ENCODE data around the gene TMEM238L.
"Not testable (repeated sequence)": the region's sequence is repeated elsewhere in the genome, so short reads cannot be mapped to it uniquely, and the experiment has no call there.

The TMEM238L gene

GRCh38 chr17:10803830-10804475 is at the start of gene TMEM238L:
TMEM238L (minus strand) TSS chr17:10804099; CDS start chr17:10803963, 136 bp downstream.
- Histone ChIP-seq H3K27me3 (ENCODE audit: insufficient read depth, low read length) (no peaks in the 10 kb centered on the region), H3K27ac (ENCODE audit: low read depth, low read length) (no peak within 1 kb of the TSS), H3K4me3 (ENCODE audit: low read depth, low read length) (no peak within 1 kb of the TSS), H3K36me3 (ENCODE audit: insufficient read depth, low read length) (no peaks in the 10 kb centered on the region), H3K79me2 (ENCODE audit: control insufficient read depth, insufficient read depth, low read length, unreplicated experiment) (no peaks in the 10 kb centered on the region), H2AFZ (ENCODE audit: low read length, unreplicated experiment) (no peak within 1 kb of the TSS), H3K4me1 (ENCODE audit: control insufficient read depth, insufficient read depth, low read length, unreplicated experiment) (no peaks in the 10 kb centered on the region)

GRCh38 chr17:10846636-10847035 is 42.7 kb upstream of the TMEM238L start:
- H2AFZ ChIP-seq (ENCODE audit: low read length, unreplicated experiment); H3K27ac ChIP-seq (ENCODE audit: low read depth, low read length); H3K4me1 ChIP-seq (ENCODE audit: control insufficient read depth, insufficient read depth, low read length, unreplicated experiment); H3K36me3 ChIP-seq (ENCODE audit: insufficient read depth, low read length); H3K27me3 ChIP-seq (ENCODE audit: insufficient read depth, low read length); H3K4me3 ChIP-seq (ENCODE audit: low read depth, low read length); H3K79me2 ChIP-seq (ENCODE audit: control insufficient read depth, insufficient read depth, low read length, unreplicated experiment): not testable (repeated sequence)

DNA sequence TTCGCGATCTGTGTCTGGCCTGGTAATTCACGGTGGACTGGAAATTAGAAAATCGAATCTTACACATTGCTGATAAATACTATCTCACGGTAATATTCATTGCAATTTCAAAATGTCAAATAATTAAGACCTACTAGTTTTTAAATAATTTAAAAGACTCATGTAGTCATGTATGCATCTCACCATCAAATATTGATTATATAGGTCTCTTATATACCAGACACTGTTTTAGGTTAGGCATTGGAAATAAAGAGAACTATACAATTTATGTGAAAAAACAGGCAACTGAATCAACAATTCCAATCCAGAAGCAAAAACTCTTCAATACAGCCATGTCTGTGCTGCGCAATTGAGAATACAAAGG is 41.5 kb upstream of the TMEM238L start:
- H3K4me1 ChIP-seq (ENCODE audit: control insufficient read depth, insufficient read depth, low read length, unreplicated experiment) = no peaks in the 10 kb centered on the region
- no peak overlapping the region; the same call in 1 of the 2 replicates for H3K4me3 ChIP-seq (ENCODE audit: low read depth, low read length)
- no peak overlapping the region for H2AFZ ChIP-seq (ENCODE audit: low read length, unreplicated experiment)
- peaks cover 10% of the 10 kb centered on the region for H3K27me3 ChIP-seq (ENCODE audit: insufficient read depth, low read length)
- no peaks in the 10 kb centered on the region for H3K36me3 ChIP-seq (ENCODE audit: insufficient read depth, low read length)
- H3K79me2 ChIP-seq (ENCODE audit: control insufficient read depth, insufficient read depth, low read length, unreplicated experiment) = no peaks in the 10 kb centered on the region
- H3K27ac ChIP-seq (ENCODE audit: low read depth, low read length) = no peak overlapping the region

DNA sequence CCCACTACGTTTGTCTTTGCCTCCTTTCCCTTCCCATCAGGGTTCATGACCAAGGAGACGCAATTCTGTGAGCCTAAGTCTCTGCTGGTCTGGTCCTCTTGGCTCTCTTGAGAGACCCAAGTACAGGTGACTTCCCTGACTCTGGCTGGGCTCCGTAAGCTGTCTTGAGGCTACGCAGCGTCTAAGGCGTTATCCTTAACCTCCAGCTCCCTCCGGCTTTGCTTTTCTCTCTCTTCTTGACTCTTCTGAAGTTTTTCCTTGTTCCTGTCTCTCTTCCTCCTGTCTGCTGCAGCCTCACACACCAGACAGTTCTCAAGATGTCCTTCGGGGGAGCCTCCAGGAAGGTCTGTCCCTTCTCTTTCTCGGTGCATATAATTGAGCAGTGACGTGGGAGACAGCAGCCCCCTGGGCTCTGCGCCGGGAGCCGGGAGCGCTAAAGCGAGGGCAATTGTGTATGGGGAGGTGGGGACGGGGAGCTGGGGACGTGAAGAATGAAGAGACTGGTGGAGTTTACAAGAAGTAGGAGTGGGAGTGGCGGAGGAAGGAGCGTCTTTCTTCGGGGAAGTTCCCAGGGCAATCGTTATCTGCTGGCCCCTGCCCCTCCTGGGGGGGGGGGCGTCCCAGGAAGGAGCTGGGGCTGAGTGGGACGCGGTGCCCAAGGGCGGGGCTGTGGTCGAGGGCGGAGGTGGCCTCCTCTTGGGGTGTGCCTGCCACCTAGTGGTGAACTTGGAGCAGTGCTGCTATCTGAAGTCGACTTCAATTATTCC is 40.9 kb upstream of the TMEM238L start:
- no peaks in the 10 kb centered on the region for H3K36me3 ChIP-seq (ENCODE audit: insufficient read depth, low read length)
- peak overlapping the region; percentile 62 for H2AFZ ChIP-seq (ENCODE audit: low read length, unreplicated experiment)
- H3K27ac ChIP-seq (ENCODE audit: low read depth, low read length) = no peak overlapping the region
- no peaks in the 10 kb centered on the region for H3K4me1 ChIP-seq (ENCODE audit: control insufficient read depth, insufficient read depth, low read length, unreplicated experiment)
- H3K79me2 ChIP-seq (ENCODE audit: control insufficient read depth, insufficient read depth, low read length, unreplicated experiment) = no peaks in the 10 kb centered on the region
- peak overlapping the region; percentile 76 for H3K4me3 ChIP-seq (ENCODE audit: low read depth, low read length)
- peaks cover 10% of the 10 kb centered on the region for H3K27me3 ChIP-seq (ENCODE audit: insufficient read depth, low read length)

DNA sequence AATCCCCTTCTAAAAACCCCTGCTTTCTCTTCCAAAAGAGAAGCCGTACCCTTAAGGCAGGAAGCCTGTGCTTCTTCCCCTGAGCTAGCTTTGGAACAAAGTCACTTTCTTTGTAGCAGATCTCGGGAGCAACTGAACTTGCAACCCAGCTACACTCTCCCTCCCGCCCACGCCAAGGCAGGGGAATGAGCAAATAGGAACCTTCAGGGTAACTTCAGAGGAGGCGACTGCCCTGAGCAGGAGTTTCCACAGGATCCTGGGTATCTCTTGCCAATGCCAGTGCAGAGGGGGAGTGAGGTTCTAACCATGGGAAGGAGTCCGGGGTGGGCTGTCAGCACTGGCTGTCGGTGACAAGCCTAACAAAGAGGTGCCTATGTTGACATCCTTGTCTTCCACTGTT is 39.9 kb upstream of the TMEM238L start:
- no peak overlapping the region for H3K27ac ChIP-seq (ENCODE audit: low read depth, low read length)
- peaks cover 10% of the 10 kb centered on the region for H3K27me3 ChIP-seq (ENCODE audit: insufficient read depth, low read length)

GRCh38 chr17:10842658-10843057 is 38.8 kb upstream of the TMEM238L start:
- Histone ChIP-seq H3K27me3 (ENCODE audit: insufficient read depth, low read length) (peaks cover 10% of the 10 kb centered on the region), H3K36me3 (ENCODE audit: insufficient read depth, low read length) (no peaks in the 10 kb centered on the region), H3K4me3 (ENCODE audit: low read depth, low read length) (no peak overlapping the region)

More for the DNA sequence above, 39.9 kb upstream of the TMEM238L start:
- H3K36me3 ChIP-seq (ENCODE audit: insufficient read depth, low read length) = no peaks in the 10 kb centered on the region
- no peak overlapping the region for H2AFZ ChIP-seq (ENCODE audit: low read length, unreplicated experiment)
- no peaks in the 10 kb centered on the region for H3K4me1 ChIP-seq (ENCODE audit: control insufficient read depth, insufficient read depth, low read length, unreplicated experiment)
- H3K79me2 ChIP-seq (ENCODE audit: control insufficient read depth, insufficient read depth, low read length, unreplicated experiment) = no peaks in the 10 kb centered on the region
- no peak overlapping the region for H3K4me3 ChIP-seq (ENCODE audit: low read depth, low read length)

GRCh38 chr17:10838682-10839081 is 34.8 kb upstream of the TMEM238L start:
- Histone ChIP-seq H3K27ac (ENCODE audit: low read depth, low read length) (no peak overlapping the region), H3K4me1 (ENCODE audit: control insufficient read depth, insufficient read depth, low read length, unreplicated experiment) (no peaks in the 10 kb centered on the region), H3K36me3 (ENCODE audit: insufficient read depth, low read length) (no peaks in the 10 kb centered on the region), H2AFZ (ENCODE audit: low read length, unreplicated experiment) (no peak overlapping the region), H3K4me3 (ENCODE audit: low read depth, low read length) (no peak overlapping the region), H3K27me3 (ENCODE audit: insufficient read depth, low read length) (peaks cover 4% of the 10 kb centered on the region), H3K79me2 (ENCODE audit: control insufficient read depth, insufficient read depth, low read length, unreplicated experiment) (no peaks in the 10 kb centered on the region)

More at GRCh38 chr17:10842658-10843057, 38.8 kb upstream of the TMEM238L start:
- Histone ChIP-seq H3K79me2 (ENCODE audit: control insufficient read depth, insufficient read depth, low read length, unreplicated experiment) (no peaks in the 10 kb centered on the region), H2AFZ (ENCODE audit: low read length, unreplicated experiment) (no peak overlapping the region), H3K4me1 (ENCODE audit: control insufficient read depth, insufficient read depth, low read length, unreplicated experiment) (no peaks in the 10 kb centered on the region), H3K27ac (ENCODE audit: low read depth, low read length) (no peak overlapping the region)

DNA sequence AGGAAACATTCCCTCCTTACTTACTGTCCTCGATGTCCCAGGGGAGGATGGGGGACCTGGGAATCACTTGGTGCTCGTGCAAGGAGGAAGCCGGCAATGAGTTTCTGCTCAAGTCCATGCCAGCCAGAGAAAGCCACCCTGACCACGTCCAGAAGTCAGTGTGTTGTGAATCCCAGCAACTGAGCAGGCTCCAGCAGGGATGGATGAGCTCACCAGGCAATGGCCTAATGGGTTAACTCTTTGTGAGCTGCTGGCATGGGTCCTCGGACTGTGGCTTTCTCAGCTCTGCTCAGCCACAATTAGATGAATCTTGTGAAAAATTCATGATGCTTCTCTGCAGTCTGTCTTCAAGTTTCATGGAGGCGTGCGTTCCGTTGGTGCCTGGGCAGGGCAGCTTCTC is 34.0 kb upstream of the TMEM238L start, which contains the start of gene PIRT:
PIRT (minus strand) TSS at position 167 of the 400 bp plus-strand sequence. CDS start 12,442 bp downstream, outside the sequence.
- Histone ChIP-seq H3K36me3 (ENCODE audit: insufficient read depth, low read length) (no peaks in the 10 kb centered on the region), H3K79me2 (ENCODE audit: control insufficient read depth, insufficient read depth, low read length, unreplicated experiment) (no peaks in the 10 kb centered on the region), H3K27me3 (ENCODE audit: insufficient read depth, low read length) (no peaks in the 10 kb centered on the region), H2AFZ (ENCODE audit: low read length, unreplicated experiment) (no peak within 1 kb of the TSS), H3K4me3 (ENCODE audit: low read depth, low read length) (no peak within 1 kb of the TSS), H3K27ac (ENCODE audit: low read depth, low read length) (no peak within 1 kb of the TSS), H3K4me1 (ENCODE audit: control insufficient read depth, insufficient read depth, low read length, unreplicated experiment) (no peaks in the 10 kb centered on the region)

GRCh38 chr17:10836966-10837590 is 33.2 kb upstream of the TMEM238L start:
- no peaks in the 10 kb centered on the region for H3K79me2 ChIP-seq (ENCODE audit: control insufficient read depth, insufficient read depth, low read length, unreplicated experiment)
- H2AFZ ChIP-seq (ENCODE audit: low read length, unreplicated experiment) = no peak overlapping the region
- no peak overlapping the region for H3K4me3 ChIP-seq (ENCODE audit: low read depth, low read length)
- no peak overlapping the region for H3K27ac ChIP-seq (ENCODE audit: low read depth, low read length)
- no peaks in the 10 kb centered on the region for H3K36me3 ChIP-seq (ENCODE audit: insufficient read depth, low read length)
- H3K4me1 ChIP-seq (ENCODE audit: control insufficient read depth, insufficient read depth, low read length, unreplicated experiment) = no peaks in the 10 kb centered on the region
- no peaks in the 10 kb centered on the region for H3K27me3 ChIP-seq (ENCODE audit: insufficient read depth, low read length)

DNA sequence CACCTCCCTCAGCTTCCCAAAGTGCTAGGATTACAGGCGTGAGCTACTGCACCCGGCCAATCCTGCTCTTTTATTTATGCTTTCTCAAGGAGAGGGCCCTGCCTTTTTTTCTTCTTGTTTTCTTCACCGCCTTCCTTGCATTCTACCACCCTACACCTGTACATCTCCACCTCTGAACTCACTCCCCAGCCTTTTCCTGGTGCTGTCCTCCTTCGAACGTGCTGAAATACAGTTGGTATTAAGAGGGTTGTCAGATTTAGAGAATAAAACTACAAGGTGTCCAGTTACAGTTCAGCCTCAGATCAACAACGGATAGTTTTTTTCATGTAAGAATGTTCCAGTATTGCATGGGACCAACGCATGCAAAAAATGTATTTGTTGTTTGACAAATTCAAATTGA is 32.2 kb upstream of the TMEM238L start:
- H3K27ac ChIP-seq (ENCODE audit: low read depth, low read length) = no peak overlapping the region
- no peaks in the 10 kb centered on the region for H3K79me2 ChIP-seq (ENCODE audit: control insufficient read depth, insufficient read depth, low read length, unreplicated experiment)
- no peaks in the 10 kb centered on the region for H3K4me1 ChIP-seq (ENCODE audit: control insufficient read depth, insufficient read depth, low read length, unreplicated experiment)
- H3K27me3 ChIP-seq (ENCODE audit: insufficient read depth, low read length) = no peaks in the 10 kb centered on the region
- H2AFZ ChIP-seq (ENCODE audit: low read length, unreplicated experiment) = no peak overlapping the region
- no peaks in the 10 kb centered on the region for H3K36me3 ChIP-seq (ENCODE audit: insufficient read depth, low read length)
- H3K4me3 ChIP-seq (ENCODE audit: low read depth, low read length) = no peak overlapping the region
